Measurements from ENCODE around the gene COL18A1.

DNA sequence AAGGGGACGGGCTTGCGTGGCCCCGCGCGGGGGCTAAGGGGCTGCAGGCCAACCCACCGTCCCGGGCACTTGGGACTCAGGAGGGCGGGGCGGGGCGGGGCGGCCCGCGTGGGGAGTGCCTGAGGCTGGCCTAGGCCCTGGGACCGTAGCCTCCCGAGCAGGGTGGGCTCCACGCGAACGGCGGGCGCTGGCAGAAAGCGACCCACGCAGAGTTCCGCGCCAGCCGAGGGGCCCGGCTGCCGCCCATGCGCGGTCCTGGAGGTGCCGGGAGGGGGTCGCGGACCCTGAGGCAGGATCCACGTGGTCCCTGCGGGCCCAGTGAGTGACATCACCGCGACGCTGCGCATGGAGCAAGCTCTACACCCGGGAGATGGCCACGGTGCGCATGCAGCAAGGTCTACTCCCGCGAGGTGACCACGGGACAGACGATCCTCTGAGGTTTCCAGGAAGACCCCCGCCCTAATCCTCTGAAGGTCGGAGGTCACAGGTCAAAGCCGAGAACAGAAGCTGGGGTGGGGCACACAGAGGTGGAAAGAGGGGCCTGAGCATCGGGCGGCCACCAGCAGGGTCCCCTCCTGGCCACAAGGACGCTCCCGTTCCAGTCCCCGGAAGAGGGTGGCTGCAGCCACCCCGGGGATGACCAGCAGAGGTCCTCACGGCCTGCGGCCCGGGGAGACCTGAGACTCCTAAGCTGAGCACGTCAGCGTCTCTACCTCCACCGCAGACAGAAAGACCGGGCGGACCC, 150.8 kb downstream of the COL18A1 start:
- TF ChIP-seq, protein P1, sequence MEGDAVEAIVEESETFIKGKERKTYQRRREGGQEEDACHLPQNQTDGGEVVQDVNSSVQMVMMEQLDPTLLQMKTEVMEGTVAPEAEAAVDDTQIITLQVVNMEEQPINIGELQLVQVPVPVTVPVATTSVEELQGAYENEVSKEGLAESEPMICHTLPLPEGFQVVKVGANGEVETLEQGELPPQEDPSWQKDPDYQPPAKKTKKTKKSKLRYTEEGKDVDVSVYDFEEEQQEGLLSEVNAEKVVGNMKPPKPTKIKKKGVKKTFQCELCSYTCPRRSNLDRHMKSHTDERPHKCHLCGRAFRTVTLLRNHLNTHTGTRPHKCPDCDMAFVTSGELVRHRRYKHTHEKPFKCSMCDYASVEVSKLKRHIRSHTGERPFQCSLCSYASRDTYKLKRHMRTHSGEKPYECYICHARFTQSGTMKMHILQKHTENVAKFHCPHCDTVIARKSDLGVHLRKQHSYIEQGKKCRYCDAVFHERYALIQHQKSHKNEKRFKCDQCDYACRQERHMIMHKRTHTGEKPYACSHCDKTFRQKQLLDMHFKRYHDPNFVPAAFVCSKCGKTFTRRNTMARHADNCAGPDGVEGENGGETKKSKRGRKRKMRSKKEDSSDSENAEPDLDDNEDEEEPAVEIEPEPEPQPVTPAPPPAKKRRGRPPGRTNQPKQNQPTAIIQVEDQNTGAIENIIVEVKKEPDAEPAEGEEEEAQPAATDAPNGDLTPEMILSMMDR (IDR thresholded peaks at IDR 0.05) = peak; percentile 54 to 97 (median 73)
- TF ChIP-seq POLR2AphosphoS5 (IDR thresholded peaks at IDR 0.05) = no peak
